Stimulated activated CD8-positive, alpha-beta memory T cell treated with anti-CD3 and anti-CD28 coated beads, Interleukin-15, amount 100 ng/mL, for 24 hours (primary cell): Measurements from ENCODE around the gene TEAD4.

Source experiments
- DNase-seq: peaks from one replicate; pipeline ENCODE4 v3.0.0-alpha.2; 2020; ENCODE audit warnings: low read depth

Gene TEAD4

GRCh38 chr12:3032770-3033538 is 73.8 kb downstream of the TEAD4 start:
- no peak for DNase-seq

- DNase-seq = no peak
Observed at GRCh38 chr12:3033539-3033867, 74.3 kb downstream of the TEAD4 start.

DNA sequence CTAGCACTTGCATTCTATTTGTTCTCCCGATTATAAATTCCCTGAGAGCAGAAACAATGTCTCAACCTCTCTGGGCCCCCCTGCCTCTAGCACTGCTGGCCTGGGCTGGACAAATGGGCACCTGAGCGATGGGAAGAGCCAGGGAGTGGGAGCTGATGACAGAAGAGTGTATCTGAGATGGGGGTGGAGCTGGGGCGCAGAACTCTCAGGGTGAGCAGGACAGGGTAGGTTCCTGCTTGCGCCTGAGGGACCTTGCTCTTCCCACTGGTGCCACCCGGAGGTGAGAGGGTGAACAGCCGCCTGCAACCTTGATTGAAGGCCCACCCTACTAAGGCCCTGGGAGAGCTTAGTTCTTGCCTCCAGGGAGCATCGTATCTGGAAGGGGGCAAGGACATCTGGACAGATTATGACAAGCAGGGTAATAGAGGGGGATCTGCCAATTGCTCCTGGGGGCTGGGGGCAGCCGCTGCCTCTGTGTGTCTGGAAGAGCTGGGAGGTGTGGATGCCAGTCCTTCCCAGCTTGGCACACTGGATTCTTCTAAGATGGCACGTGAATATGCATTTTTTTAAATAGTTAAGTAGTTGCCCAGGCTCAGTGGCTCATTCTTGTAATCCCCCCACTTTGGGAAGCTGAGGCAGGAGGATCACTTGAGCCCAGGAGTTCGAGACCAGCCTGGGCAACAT is 75.0 kb downstream of the TEAD4 start:
- peak; percentile 7 for DNase-seq

DNA sequence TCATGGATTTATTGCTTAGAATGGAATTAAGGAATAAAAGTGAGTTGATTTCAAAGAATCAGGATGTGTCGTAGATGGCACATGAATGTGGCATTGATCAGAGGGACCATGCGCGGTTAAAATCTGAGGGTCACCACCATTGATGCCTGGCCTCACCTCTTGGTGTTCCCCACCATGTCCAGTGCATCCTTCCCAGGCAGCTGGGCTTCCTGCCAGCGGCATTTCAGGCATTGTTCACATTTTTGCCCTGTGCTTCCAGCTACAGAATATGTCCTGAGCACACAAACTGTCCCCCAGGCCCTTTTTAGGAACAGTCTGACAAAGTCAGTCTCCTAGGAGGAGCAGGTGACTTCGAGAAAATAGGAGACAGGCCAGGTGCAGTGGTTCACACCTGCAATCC is 76.0 kb downstream of the TEAD4 start:
- no peak for DNase-seq

- DNase-seq = no peak
Observed at GRCh38 chr12:3035815-3036702, 76.9 kb downstream of the TEAD4 start.

DNA sequence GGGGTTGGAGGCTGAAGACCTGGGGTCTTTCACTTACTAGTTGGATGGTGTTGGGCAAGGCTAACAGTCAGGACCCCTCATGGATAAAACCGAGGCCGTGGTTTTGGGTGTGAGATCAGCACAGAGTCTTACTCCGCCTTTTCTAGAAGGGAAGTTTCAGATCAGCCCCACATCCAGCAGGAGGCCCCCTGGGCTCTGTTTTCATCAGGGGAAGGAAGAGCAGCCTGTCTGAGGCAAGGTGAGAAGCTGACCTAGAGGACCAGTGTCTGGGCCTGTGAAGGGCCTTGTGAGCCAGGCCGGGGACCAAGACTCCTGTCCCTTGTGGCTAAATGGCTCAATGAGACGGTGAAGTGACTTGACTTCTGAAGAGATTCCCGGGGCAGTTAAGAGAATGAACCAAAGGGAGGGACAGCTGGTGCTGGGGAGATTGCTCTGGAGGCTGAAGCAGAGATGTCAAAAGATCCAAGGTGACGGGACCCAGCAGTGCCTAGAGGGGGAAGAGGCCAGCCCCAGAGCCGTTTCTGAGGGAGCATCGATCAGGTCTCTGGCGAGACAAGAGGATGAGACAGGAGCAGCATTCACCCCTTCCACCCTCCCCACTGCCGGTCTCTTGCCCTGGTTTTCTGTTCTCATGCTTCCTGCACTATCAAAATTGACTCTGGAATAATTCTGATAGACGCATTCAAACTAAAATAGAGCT is 77.9 kb downstream of the TEAD4 start:
- DNase-seq = no peak

DNA sequence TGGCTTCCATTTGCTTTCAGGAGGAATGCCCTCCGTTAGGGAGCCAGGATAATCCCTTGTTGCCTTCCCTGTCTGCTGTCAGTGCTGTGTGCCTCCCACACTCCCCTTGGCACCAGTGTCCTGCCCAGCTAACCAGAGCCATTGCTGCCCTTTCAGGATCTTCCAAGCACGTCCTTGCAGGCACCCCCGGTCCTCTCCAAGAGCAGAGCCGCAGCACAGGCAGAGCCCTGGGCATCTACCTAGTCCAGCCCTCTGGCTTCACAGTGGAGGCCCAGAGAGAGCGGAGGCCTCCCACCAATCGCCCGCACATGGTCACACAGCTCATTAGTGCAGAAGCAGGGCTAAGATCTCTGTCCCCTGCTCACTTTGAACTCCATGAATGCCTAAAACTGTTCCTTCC is 79.0 kb downstream of the TEAD4 start:
- DNase-seq = no peak

DNA sequence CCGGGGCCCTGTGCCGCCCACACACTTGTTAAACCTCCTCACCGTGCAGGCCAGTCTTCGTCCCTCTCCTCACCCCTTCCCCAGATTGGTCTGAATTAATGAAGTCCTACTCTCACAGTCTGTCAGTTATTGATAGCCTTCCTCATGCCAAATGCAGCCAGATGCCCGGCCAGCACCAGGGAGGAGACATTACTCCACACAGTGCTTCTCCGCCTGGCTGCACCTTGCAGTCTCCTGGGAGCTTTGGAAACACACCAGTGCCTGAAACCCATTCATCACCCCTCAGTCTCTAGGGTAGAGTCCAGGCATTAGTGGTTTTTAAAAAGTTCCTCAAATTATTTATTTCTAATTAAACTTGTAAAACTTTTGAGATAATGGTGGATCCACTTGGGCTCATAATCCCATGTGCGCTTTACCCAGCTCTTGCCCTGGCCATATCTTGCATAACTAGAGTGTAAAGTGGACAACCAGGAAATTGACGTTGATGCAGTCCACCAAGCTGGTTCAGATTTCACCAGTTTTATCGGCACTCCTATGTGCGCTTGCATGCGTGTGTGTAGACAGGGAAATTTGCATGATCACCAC is 79.8 kb downstream of the TEAD4 start:
- no peak for DNase-seq

GRCh38 chr12:3040026-3040656 is 80.9 kb downstream of the TEAD4 start:
- no peak for DNase-seq

GRCh38 chr12:3040663-3041544 is 81.7 kb downstream of the TEAD4 start:
- no peak for DNase-seq

GRCh38 chr12:3041558-3042164 is 82.5 kb downstream of the TEAD4 start:
- no peak for DNase-seq

DNA sequence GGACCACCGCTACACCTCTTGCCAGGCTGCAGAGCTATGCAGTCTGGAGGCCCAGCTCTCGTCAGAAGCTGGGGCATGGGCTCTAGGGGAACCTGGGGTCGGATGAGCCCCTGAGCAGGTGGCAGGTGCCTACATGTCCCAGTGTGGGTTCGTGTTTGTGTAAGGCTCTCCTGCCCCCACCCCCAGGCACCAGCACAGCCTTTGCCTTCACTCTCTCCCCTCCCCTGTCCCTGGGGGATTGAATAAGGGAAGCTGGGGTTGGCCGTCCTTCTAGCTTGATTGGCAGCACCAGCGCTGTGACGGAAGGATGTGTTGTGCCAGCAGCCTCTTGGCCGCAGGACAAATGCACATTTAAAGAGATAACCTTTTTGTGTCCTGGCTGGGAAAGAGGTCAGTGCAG is 83.2 kb downstream of the TEAD4 start:
- no peak for DNase-seq

- DNase-seq = no peak
Observed at GRCh38 chr12:3042826-3043225, 83.6 kb downstream of the TEAD4 start.

GRCh38 chr12:3043406-3043805 is 84.2 kb downstream of the TEAD4 start:
- no peak for DNase-seq

DNA sequence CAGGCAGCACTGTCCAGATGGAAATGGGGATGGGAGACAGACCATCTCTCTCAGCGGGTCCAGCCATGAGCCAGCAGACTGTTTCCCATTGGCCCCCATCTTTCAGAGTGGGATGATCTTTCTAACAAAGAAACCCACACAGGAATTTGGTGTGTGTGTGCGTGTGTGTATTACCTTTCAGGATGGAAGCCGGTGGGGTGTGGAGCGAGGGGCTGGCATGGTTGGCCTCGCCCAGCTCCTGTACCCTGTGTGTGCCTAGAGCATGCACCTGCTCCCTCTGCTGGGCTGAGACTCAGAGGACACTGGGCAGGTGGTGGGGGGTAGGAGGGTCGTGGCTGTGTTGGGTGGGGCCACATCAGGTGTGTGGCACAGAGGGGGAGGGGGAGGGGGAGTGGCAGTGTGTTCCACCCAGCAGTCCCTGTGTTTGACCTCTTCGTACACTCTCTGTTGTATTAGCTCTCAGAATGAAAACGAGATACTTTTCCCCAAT is 85.0 kb downstream of the TEAD4 start:
- no peak for DNase-seq

DNA sequence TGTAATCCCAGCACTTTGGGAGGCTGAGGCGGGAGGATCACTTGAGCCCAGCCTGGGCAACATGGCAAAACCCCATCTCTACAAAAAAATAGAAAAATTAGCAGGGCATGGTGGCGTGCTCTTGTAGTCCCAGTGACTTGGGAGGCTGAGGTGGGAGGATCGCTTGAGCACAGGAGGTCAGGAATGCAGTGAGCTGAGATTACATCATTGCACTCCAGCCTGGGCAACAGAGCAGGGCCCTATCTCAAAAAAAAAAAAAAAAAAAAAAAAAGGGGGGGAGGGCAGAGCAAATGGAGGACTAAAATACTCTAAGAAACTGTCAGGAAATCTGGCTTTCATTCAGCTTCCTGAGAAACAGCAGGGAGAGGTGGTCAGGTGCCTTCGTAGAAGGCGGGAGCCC is 86.3 kb downstream of the TEAD4 start:
- DNase-seq = no peak

- DNase-seq = no peak
Observed at GRCh38 chr12:3045989-3046388, 86.8 kb downstream of the TEAD4 start.

DNA sequence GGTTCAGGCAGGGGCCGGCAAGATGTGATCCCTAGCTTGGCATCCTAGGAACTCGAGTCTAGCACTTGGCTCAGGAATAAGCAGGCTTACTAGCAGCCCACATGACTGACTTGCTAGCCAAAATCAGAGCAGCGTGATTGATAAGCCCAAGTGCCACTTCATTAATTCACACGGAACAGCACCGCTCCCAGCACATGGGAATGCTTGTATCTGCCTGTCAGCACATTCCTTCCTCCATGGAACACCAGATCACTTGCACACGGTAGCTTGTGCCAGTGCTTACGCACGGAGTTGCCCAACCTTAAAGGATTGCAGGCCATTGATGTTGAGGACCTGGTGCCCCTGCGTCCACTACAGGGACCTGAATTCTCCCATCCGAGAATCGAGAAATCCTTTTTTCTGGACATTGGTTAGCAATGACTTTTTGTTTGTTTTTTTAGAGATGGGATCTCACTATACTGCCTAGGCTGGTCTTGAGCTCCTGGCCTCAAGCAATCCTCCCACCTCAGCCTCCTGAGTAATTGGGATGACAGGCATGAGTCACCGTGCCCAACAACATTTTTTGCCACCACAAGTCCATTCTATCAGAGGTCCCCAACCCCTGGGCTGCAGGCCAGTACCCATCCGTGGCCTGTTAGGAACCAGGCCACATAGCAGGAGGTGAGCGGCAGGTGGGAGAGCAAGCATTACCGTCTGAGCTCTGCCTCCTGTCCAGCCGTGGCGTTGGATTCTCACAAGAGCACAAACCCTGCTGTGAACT is 87.4 kb downstream of the TEAD4 start:
- no peak for DNase-seq

GRCh38 chr12:3047961-3048360 is 88.8 kb downstream of the TEAD4 start:
- DNase-seq = no peak
